ENCODE measurements around the gene CROCC2.

- TF ChIP-seq CTCF (IDR thresholded peaks at IDR 0.05) (no peak), POLR2A (IDR thresholded peaks at IDR 0.05) (no peak)
Observed at GRCh38 chr2:240930631-240931318, 24.6 kb downstream of the CROCC2 start.

All from Peyer's patch (tissue), 4 donors.